ENCODE data around the gene PIR.

DNA sequence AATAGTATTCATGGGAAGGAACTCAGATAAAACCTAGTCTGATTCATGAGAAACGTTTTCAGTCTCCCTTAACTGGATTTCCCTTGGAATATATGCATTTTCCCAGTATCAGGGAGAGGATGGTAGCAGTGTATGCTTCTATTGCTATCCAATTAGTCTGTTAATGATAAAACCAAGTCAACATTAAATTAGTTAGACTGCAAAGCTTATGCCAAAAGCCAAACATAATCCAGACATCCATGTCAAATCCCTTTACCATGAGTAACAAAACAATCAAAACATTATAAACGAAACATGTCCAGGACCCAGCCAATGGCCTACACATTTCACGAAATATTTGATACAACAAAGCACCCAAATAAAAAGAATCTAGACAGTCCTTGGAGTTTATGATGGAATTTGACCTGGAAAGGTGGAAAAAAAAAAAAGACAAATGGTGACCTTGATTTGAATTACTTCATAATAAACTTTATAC lies 74.4 kb downstream of the PIR start:
- TF ChIP-seq POLR2AphosphoS5 (IDR thresholded peaks at IDR 0.05; ENCODE audit: low read depth, low read length), result no peak
- no peak for TF ChIP-seq SIN3A (IDR thresholded peaks at IDR 0.05; ENCODE audit: borderline replicate concordance, insufficient read depth, low read length)
- TF ChIP-seq, protein P1, sequence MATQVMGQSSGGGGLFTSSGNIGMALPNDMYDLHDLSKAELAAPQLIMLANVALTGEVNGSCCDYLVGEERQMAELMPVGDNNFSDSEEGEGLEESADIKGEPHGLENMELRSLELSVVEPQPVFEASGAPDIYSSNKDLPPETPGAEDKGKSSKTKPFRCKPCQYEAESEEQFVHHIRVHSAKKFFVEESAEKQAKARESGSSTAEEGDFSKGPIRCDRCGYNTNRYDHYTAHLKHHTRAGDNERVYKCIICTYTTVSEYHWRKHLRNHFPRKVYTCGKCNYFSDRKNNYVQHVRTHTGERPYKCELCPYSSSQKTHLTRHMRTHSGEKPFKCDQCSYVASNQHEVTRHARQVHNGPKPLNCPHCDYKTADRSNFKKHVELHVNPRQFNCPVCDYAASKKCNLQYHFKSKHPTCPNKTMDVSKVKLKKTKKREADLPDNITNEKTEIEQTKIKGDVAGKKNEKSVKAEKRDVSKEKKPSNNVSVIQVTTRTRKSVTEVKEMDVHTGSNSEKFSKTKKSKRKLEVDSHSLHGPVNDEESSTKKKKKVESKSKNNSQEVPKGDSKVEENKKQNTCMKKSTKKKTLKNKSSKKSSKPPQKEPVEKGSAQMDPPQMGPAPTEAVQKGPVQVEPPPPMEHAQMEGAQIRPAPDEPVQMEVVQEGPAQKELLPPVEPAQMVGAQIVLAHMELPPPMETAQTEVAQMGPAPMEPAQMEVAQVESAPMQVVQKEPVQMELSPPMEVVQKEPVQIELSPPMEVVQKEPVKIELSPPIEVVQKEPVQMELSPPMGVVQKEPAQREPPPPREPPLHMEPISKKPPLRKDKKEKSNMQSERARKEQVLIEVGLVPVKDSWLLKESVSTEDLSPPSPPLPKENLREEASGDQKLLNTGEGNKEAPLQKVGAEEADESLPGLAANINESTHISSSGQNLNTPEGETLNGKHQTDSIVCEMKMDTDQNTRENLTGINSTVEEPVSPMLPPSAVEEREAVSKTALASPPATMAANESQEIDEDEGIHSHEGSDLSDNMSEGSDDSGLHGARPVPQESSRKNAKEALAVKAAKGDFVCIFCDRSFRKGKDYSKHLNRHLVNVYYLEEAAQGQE (IDR thresholded peaks at IDR 0.05; ENCODE audit: insufficient read depth in 1 of 2, low read depth in 2 of 2, low read length in 2 of 2), result no peak
- TF ChIP-seq TAF1 (IDR thresholded peaks at IDR 0.05; ENCODE audit: borderline replicate concordance, insufficient read depth, low read length), result no peak

All from PFSK-1 (cell line).